Large intestine (tissue), 3 donors: Measurements from ENCODE around the gene TBC1D2. TPM values are rescaled to one million over a fixed set of nuclear protein-coding genes. Genes with fewer than 3 reads are reported as not detected.
"Not testable (repeated sequence)": the region's sequence is repeated elsewhere in the genome, so short reads cannot be mapped to it uniquely, and the experiment has no call there.

Experiments
- DNase-seq, 2 donors: peaks; one replicate each; pipeline versions ENCODE4 v3.0.0 to v3.0.0-alpha.2; 2013
- H3K27ac ChIP-seq: one replicate; pipeline ENCODE4 v1.5.1; 2013; ENCODE audit warnings: low read length
- H3K27me3 ChIP-seq: 2 replicates; pipeline ENCODE4 v1.6.1; 2013; ENCODE audit warnings: low read length; ENCODE audit not compliant: control insufficient read depth, insufficient read depth
- H3K36me3 ChIP-seq: 2 replicates; pipeline ENCODE4 v1.6.1; 2013; ENCODE audit warnings: low read length; ENCODE audit not compliant: control insufficient read depth, insufficient read depth
- H3K4me1 ChIP-seq: one replicate; pipeline ENCODE4 v1.6.1; 2013; ENCODE audit warnings: low read length; ENCODE audit not compliant: control insufficient read depth, insufficient read depth
- H3K4me3 ChIP-seq: one replicate; pipeline ENCODE4 v1.5.1; 2013; ENCODE audit warnings: low read length
- H3K9me3 ChIP-seq: one replicate; pipeline ENCODE4 v1.6.1; 2013; ENCODE audit warnings: mild to moderate bottlenecking, low read depth, low read length, moderate library complexity; ENCODE audit not compliant: control insufficient read depth
- WGBS: methylation state at CpG from one replicate; pipeline ENCODE4 v1.1.5; 2013; ENCODE audit warnings: low lambda C conversion rate; ENCODE audit not compliant: insufficient coverage; 5-methylcytosine and 5-hydroxymethylcytosine counted together
- polyA plus RNA-seq: library from polyadenylated mRNA; unstranded; fragments of 120-200 nt; gene quantifications from one replicate; pipeline ENCODE4 v1.2.1, GENCODE V29; 2013

Gene TBC1D2
- polyA plus RNA-seq, 1 donor: 30.1 TPM

DNA sequence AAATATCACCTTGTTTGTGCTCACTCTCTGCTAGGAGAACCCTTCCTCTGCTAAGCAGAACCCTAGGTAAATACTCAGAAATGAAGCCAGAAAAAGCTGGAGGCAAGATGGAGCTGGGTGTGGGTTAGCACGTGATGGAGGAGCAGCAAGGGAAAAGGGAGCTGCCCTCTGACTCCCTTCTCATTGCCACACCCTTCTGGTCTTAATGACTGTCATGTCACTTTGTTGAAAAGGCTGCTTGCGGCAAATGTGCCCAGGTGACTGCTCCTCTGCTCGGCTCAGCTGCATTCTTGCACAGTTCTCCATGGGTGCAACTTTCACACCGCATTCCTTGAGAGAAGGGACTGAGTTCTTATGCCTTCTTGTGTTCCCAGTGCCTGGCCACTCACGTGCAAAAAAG, 36.4 kb upstream of the TBC1D2 start:
- H3K36me3 ChIP-seq: no peaks in the 10 kb centered on the region
- peak overlapping the region; percentile 64 for H3K27ac ChIP-seq
- H3K27me3 ChIP-seq: no peaks in the 10 kb centered on the region
- WGBS: no CpG with 5 or more reads among the region's 5 CpGs
- H3K4me1 ChIP-seq: peaks cover 23% of the 10 kb centered on the region
- DNase-seq: peak; percentile 66 to 81
- no peaks in the 10 kb centered on the region for H3K9me3 ChIP-seq
- no peak overlapping the region for H3K4me3 ChIP-seq

DNA sequence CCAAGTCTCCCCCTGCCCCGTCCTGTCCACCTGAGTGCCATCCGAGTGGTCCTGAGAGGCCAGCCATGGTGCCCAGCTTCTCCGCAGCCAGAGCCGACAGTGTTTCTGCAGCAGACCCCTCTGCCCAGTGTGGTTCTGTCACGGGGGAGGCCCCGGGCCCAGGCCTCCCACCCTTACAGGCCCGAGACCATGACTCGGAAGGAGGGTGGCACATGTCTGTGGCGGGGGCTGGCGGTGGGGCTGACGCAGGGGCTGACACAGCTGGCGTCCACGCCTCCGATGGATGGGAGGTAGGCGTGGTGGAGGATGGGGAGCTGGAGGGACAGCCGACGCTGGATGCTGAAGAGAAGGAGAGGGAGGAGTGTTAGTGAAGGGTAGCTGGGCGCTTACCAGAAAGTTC, 35.0 kb upstream of the TBC1D2 start:
- Histone ChIP-seq H3K27me3 (no peaks in the 10 kb centered on the region), H3K36me3 (no peaks in the 10 kb centered on the region), H3K4me1 (peaks cover 23% of the 10 kb centered on the region), H3K4me3 (no peak overlapping the region), H3K27ac (no peak overlapping the region), H3K9me3 (no peaks in the 10 kb centered on the region)
- no CpG with 5 or more reads among the region's 18 CpGs for WGBS
- DNase-seq: no peak

DNA sequence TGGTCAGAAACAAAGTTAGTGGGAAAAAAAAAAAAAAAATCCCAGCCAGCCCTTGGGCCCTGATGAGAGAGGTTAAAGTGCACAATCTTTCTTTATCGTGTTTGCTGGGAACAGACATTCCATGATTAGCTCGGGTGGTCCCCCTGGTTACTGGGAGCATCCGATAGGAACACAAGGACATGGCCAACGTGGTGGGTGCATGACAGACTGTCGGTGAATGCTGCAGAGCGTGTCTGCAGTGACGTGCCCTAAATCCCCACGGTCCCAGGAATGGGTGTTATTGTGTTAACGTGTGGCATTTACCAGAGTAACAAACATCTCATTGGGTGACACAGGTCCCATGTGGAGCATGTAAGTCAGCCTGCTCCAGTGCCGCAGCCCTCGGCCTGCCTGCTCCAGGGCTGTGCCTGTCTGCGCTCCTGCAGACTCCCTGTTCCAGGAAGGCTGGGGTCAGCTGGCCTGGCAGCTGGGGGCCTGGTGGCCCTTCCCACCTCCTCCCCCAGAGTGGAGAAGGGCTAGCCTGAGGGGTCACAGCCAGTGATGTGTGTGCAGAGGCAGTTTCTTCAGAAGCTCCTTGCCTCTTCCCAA, 34.3 kb upstream of the TBC1D2 start:
- H3K4me1 ChIP-seq: peaks cover 23% of the 10 kb centered on the region
- peak overlapping the region; percentile 51 for H3K27ac ChIP-seq
- H3K9me3 ChIP-seq: no peaks in the 10 kb centered on the region
- WGBS: no CpG with 5 or more reads among the region's 12 CpGs
- H3K36me3 ChIP-seq: no peaks in the 10 kb centered on the region
- DNase-seq: peak in 1 of 2 donors; percentile 57
- H3K4me3 ChIP-seq: no peak overlapping the region
- H3K27me3 ChIP-seq: no peaks in the 10 kb centered on the region

DNA sequence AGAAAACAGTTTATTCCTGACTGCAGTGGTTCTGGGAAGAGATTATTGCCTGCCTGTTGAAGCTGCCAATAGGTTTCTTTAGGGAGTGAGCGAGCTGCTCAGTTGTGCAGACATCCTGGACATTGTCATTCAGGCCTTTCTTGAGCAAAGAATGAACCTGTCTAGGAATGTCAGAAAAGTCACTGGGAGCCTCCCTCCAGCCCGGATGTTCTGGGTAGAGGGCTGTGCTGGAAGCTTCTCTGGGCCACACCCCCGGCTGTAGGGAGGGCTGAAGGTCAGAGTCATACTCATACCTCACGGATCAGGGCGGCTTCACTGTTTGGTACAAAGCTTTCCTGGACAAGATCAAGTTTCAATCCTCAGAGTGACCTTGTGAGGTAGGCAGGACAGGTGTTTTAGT, 33.4 kb upstream of the TBC1D2 start:
- Histone ChIP-seq H3K4me3 (no peak overlapping the region), H3K4me1 (peaks cover 23% of the 10 kb centered on the region), H3K27ac (peak overlapping the region; percentile 51), H3K9me3 (no peaks in the 10 kb centered on the region), H3K36me3 (no peaks in the 10 kb centered on the region), H3K27me3 (no peaks in the 10 kb centered on the region)
- WGBS: no CpG with 5 or more reads among the region's 5 CpGs
- DNase-seq: peak; percentile 72 to 87

DNA sequence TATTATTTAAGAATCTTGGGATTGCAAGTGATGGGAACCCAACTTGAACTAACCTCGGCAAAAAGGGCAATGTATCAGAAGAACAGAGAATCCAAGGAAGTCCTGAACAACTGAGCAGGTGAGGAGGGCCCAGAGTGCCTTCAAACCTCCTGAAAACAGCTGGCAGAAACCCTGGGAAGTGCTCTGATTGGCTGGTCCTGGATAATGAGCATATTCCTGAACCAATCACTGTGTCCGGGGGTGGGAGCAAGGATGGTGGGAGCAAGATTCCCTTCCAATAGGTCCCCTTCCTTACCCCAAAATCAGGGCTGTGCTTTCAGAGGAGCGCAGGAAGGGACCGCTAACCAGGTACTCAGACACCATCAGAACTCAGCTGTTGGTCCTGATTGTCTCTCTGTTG, 31.9 kb upstream of the TBC1D2 start:
- no peaks in the 10 kb centered on the region for H3K9me3 ChIP-seq
- H3K27ac ChIP-seq: no peak overlapping the region
- H3K4me1 ChIP-seq: peaks cover 23% of the 10 kb centered on the region
- no peaks in the 10 kb centered on the region for H3K36me3 ChIP-seq
- DNase-seq: no peak
- no peak overlapping the region for H3K4me3 ChIP-seq
- WGBS: 100% methylated on average over 1 of the region's 4 CpGs
- no peaks in the 10 kb centered on the region for H3K27me3 ChIP-seq

DNA sequence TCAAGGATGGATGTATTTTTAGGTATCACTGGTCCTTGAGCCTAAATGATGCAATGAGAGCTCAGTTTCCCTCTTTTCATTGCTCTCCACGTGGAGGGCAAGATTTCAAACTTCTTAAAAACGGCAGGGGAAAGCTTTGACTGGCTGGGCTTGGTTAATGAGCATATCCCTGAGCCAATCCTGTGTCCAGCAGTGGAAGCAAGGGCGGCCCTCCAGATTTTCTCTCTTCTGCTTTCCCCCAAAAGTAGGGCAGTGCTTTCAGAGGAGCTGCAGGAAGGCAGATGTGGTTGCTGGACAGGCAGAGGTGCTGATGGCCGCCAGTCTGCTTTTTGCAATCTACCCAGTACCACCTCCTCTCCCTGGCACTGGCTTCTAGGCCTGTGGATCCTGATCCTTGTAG, 30.0 kb upstream of the TBC1D2 start:
- H3K36me3 ChIP-seq: no peaks in the 10 kb centered on the region
- no peaks in the 10 kb centered on the region for H3K27me3 ChIP-seq
- WGBS: no CpG with 5 or more reads among the region's 4 CpGs
- no peak for DNase-seq
- H3K27ac ChIP-seq: no peak overlapping the region
- peaks cover 14% of the 10 kb centered on the region for H3K4me1 ChIP-seq
- H3K9me3 ChIP-seq: no peaks in the 10 kb centered on the region
- no peak overlapping the region for H3K4me3 ChIP-seq

DNA sequence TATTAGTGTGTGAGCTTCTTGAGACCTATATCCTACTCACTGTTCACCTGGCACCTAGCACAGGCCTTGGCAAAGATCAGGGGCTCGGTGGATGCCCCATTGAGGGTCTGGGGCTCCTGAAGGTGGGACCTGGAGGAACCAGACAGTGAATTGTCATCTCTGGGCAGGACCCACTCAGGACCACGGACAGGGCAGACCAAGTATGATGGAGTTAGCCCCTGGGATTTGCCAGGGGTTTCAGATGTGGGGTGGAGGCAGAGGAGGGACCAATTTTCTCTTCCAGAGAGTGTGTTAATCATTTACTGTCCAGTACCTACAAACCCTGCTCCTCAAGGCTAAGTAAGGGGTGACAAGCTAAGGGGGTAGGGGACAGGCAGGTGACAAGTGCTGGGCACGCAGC, 29.3 kb upstream of the TBC1D2 start:
- DNase-seq: no peak
- H3K9me3 ChIP-seq: no peaks in the 10 kb centered on the region
- H3K27me3 ChIP-seq: no peaks in the 10 kb centered on the region
- no peak overlapping the region for H3K4me3 ChIP-seq
- no peak overlapping the region for H3K27ac ChIP-seq
- no peaks in the 10 kb centered on the region for H3K36me3 ChIP-seq
- peaks cover 12% of the 10 kb centered on the region for H3K4me1 ChIP-seq
- no CpG with 5 or more reads among the region's 3 CpGs for WGBS

DNA sequence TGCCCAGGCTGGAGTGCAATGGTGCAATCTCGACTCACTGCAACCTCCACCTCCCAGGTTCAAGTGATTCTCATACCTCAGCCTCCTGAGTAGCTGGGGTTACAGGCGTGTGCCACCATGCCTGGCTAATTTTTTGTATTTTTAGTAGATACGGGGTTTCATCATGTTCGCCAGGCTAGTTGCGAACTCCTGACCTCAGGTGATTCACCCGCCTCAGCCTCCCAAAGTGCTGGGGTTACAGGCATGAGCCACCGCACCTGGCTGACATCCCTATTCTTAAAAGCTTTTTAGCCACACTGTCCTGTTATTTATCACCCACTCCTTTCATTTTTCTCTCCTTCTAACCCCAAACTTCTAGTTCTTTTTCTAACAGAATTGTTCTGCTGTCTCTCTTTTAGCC, 27.7 kb upstream of the TBC1D2 start:
- H3K27me3 ChIP-seq, DNase-seq, H3K4me3 ChIP-seq, H3K4me1 ChIP-seq, H3K36me3 ChIP-seq, H3K9me3 ChIP-seq, H3K27ac ChIP-seq: not testable (repeated sequence)
- WGBS: no CpG with 5 or more reads among the region's 7 CpGs

DNA sequence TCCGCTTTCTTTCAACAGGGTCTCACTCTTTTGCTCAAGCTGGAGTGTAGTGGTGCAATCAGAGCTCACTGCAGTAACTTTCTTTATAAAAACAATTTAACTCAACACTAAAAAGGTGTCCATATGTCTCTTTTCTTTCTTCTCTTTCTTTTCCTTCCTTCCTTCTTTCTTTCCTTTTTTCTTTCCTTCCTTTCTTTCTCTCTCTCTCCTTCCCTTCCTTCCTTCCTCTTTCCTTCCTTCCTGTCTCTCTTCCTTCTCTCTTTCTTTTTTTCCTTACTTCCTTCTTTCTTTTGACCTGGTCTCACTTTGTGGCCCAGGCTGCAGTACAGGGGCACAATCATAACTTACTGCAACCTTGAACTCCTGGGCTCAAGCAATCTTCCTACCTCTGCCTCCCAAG, 25.8 kb upstream of the TBC1D2 start:
- Histone ChIP-seq H3K27me3 (peaks cover 4% of the 10 kb centered on the region), H3K4me3 (no peak overlapping the region), H3K27ac (no peak overlapping the region), H3K36me3 (no peaks in the 10 kb centered on the region), H3K4me1 (no peaks in the 10 kb centered on the region), H3K9me3 (peaks cover 2% of the 10 kb centered on the region)
- WGBS: 83% methylated on average over 1 of the region's 1 CpG
- no peak for DNase-seq

DNA sequence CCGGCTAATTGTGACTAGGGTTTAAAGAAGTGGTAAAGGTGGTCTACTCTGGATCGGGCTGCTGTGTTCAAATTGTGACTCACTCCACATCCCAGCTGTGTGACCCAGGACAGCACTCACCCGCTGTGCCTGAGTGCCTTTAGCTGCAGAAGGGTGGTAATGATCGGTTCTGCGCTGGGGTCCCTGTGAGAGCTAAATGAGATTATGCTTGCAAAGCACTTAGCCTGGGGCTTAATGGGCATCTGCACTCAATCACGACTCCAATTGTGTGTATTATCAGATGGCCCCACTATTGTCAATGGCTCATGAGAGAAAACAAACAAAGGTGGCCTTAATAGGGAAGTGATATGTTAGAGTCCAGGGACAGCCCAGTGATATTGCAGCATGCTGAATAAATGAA, 25.1 kb upstream of the TBC1D2 start:
- Histone ChIP-seq H3K4me1 (no peaks in the 10 kb centered on the region), H3K4me3 (no peak overlapping the region), H3K27me3 (peaks cover 4% of the 10 kb centered on the region), H3K27ac (no peak overlapping the region), H3K36me3 (no peaks in the 10 kb centered on the region), H3K9me3 (peaks cover 2% of the 10 kb centered on the region)
- WGBS: no CpG with 5 or more reads among the region's 6 CpGs
- no peak for DNase-seq

DNA sequence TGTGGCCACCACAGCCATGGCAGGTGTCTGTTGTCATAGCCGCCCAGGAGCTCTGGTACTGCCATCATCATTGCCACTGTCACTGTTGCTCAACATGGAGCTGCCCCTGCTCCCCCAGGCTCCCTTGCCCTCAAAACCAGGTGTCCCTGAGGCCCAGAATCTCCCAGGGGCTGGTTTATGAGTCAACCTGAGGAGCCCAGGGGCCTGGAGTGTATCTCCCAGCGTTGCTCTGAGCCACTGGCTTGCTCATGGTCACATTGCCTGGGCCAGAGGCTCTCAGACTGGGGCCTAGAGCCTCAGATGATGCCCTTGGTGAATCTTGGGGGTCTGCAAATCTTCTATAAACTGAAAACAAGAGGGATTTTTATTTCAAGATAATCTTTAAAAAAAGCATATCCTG, 24.7 kb upstream of the TBC1D2 start:
- H3K4me3 ChIP-seq: no peak overlapping the region
- no peak overlapping the region for H3K27ac ChIP-seq
- H3K4me1 ChIP-seq: no peaks in the 10 kb centered on the region
- peaks cover 4% of the 10 kb centered on the region for H3K27me3 ChIP-seq
- WGBS: no CpG with 5 or more reads among the region's 2 CpGs
- no peak for DNase-seq
- peaks cover 2% of the 10 kb centered on the region for H3K9me3 ChIP-seq
- H3K36me3 ChIP-seq: no peaks in the 10 kb centered on the region
